Gastroesophageal sphincter (tissue), 4 donors: ENCODE data around the gene CD83. TPM values are rescaled to one million over a fixed set of nuclear protein-coding genes. Genes with fewer than 3 reads are reported as not detected.

Source experiments
- ATAC-seq: fragments of 150-250 bp; one replicate; pipeline ENCODE4 v1.9.1; 2016; ENCODE audit warnings: mild to moderate bottlenecking, moderate library complexity
- H3K27ac ChIP-seq, 4 donors: fragments of 200-600 bp; sonication (generic) in 3 of 4; 1 replicate in 3 of 4; 2 replicates in 1 of 4; pipeline ENCODE4 v1.5.1; 2016 to 2019
- H3K27me3 ChIP-seq: fragments of 200-600 bp; sonication (generic); one replicate; pipeline ENCODE4 v1.5.1; 2019
- H3K36me3 ChIP-seq, 2 donors: fragments of 200-600 bp; sonication (generic); one replicate each; pipeline ENCODE4 v1.5.1; 2019; ENCODE audit warnings: control low read depth in 1 of 2
- H3K4me1 ChIP-seq, 3 donors: fragments of 200-600 bp; sonication (generic); 1 replicate in 2 of 3; 2 replicates in 1 of 3; pipeline ENCODE4 v1.5.1; 2016 to 2019; ENCODE audit warnings: control low read depth in 2 of 3
- H3K4me3 ChIP-seq, 2 donors: fragments of 200-600 bp; sonication (generic); one replicate each; pipeline ENCODE4 v1.5.1; 2019; ENCODE audit warnings: mild to moderate bottlenecking in 1 of 2, moderate library complexity in 1 of 2
- H3K9me3 ChIP-seq, 3 donors: fragments of 200-600 bp; sonication (generic); one replicate each; pipeline ENCODE4 v1.5.1; 2017 to 2019; ENCODE audit warnings: control low read depth in 2 of 3
- CTCF ChIP-seq, 4 experiments: fragments of 200-600 bp in 2 of 4; fragments of 450-650 bp in 2 of 4; sonication (generic) in 1 of 4; IDR thresholded peaks; one replicate each; pipeline ENCODE4 v1.5.1; 2017 to 2019; ENCODE audit warnings: antibody characterized with exemption in 4 of 4, mild to moderate bottlenecking in 2 of 4, moderate library complexity in 2 of 4
- EP300 ChIP-seq: sonication (generic); formaldehyde crosslinking; IDR thresholded peaks from one replicate; pipeline ENCODE4 v1.6.1; 2017; ENCODE audit warnings: antibody characterized with exemption, mild to moderate bottlenecking
- POLR2A ChIP-seq, 2 donors: fragments of 450-650 bp; IDR thresholded peaks; one replicate each; pipeline ENCODE4 v1.6.1; 2017; ENCODE audit warnings: antibody characterized with exemption in 2 of 2, mild to moderate bottlenecking in 2 of 2, moderate library complexity in 1 of 2
- POLR2AphosphoS5 ChIP-seq: sonication (generic); formaldehyde crosslinking; IDR thresholded peaks from one replicate; pipeline ENCODE4 v1.6.1; 2017; ENCODE audit warnings: antibody characterized with exemption
- WGBS, 2 donors: methylation state at CpG; one replicate each; pipeline ENCODE4 v1.1.5; 2018; ENCODE audit warnings: low coverage in 1 of 2; 5-methylcytosine and 5-hydroxymethylcytosine counted together
- total RNA-seq, 4 donors: library from RNA; depleted of rRNA; stranded (reverse); fragments of >200 nt; gene quantifications; one replicate each; pipeline ENCODE4 v1.1.0, GENCODE V29; 2016

CD83 gene
- total RNA-seq, 4 donors from 2014 or later, result 0.31 to 4.3 (median 2.1) TPM

- 100% methylated on average over 1 to 2 of the region's 4 CpGs for WGBS, 2 donors
- Histone ChIP-seq H3K27ac (no peak overlapping the region), H3K9me3 (no peaks in the 10 kb centered on the region)
Observed at GRCh38 chr6:14134211-14134910, 16.8 kb downstream of the CD83 start.

GRCh38 chr6:14135893-14136539 lies 18.4 kb downstream of the CD83 start:
- 92 to 94% methylated on average over 9 of the region's 9 CpGs for WGBS, 2 donors
- Histone ChIP-seq H3K27ac (no peak overlapping the region), H3K27me3 (no peaks in the 10 kb centered on the region), H3K36me3 (peaks cover 0 to 31% of the 10 kb centered on the region in 2 donors), H3K4me3 (no peak overlapping the region), H3K4me1 (no peaks in the 10 kb centered on the region), H3K9me3 (no peaks in the 10 kb centered on the region)
- no peak for TF ChIP-seq CTCF (IDR thresholded peaks at IDR 0.05)
- no peak for TF ChIP-seq EP300
- TF ChIP-seq POLR2A (IDR thresholded peaks at IDR 0.05), result no peak
- no peak for TF ChIP-seq POLR2AphosphoS5
- no peak for ATAC-seq

More at GRCh38 chr6:14134211-14134910, 16.8 kb downstream of the CD83 start:
- TF ChIP-seq POLR2AphosphoS5 (no peak), POLR2A (IDR thresholded peaks at IDR 0.05) (no peak), CTCF (IDR thresholded peaks at IDR 0.05) (no peak), EP300 (no peak)
- Histone ChIP-seq H3K36me3 (peaks cover 0 to 31% of the 10 kb centered on the region in 2 donors), H3K27me3 (no peaks in the 10 kb centered on the region), H3K4me3 (no peak overlapping the region), H3K4me1 (peaks cover 0 to 7% (median 0%) of the 10 kb centered on the region in 3 donors)
- ATAC-seq, result no peak

GRCh38 chr6:14138701-14139215 lies 21.2 kb downstream of the CD83 start:
- ATAC-seq, result no peak
- Histone ChIP-seq H3K4me3 (no peak overlapping the region), H3K27ac (no peak overlapping the region), H3K4me1 (peaks cover 0 to 16% (median 9%) of the 10 kb centered on the region in 3 donors), H3K27me3 (no peaks in the 10 kb centered on the region), H3K36me3 (peaks cover 0 to 18% of the 10 kb centered on the region in 2 donors), H3K9me3 (no peaks in the 10 kb centered on the region)
- WGBS, 2 donors, result 78 to 96% methylated on average over 7 to 9 of the region's 9 CpGs
- TF ChIP-seq EP300, result no peak
- TF ChIP-seq POLR2AphosphoS5, result no peak
- no peak for TF ChIP-seq CTCF (IDR thresholded peaks at IDR 0.05)
- TF ChIP-seq POLR2A (IDR thresholded peaks at IDR 0.05), result no peak

GRCh38 chr6:14141351-14142062 lies 23.9 kb downstream of the CD83 start:
- Histone ChIP-seq H3K27ac (no peak overlapping the region), H3K36me3 (no peaks in the 10 kb centered on the region), H3K4me1 (peaks cover 0 to 16% (median 9%) of the 10 kb centered on the region in 3 donors), H3K27me3 (no peaks in the 10 kb centered on the region), H3K9me3 (no peaks in the 10 kb centered on the region), H3K4me3 (no peak overlapping the region)
- ATAC-seq, result no peak
- 74 to 86% methylated on average over 4 of the region's 5 CpGs for WGBS, 2 donors
- TF ChIP-seq EP300, result no peak
- no peak for TF ChIP-seq POLR2A (IDR thresholded peaks at IDR 0.05)
- TF ChIP-seq POLR2AphosphoS5, result no peak
- no peak for TF ChIP-seq CTCF (IDR thresholded peaks at IDR 0.05)
